Endothelial cell of umbilical vein (primary cell): ENCODE results near the gene ITGA2B. TPM values are rescaled to one million over a fixed set of nuclear protein-coding genes. Genes with fewer than 3 reads are reported as not detected.

Source experiments
- BruUV-seq: library from RNA; stranded (reverse); fragments of 400-500 nt; replicated peaks from 2 replicates; lab custom pipeline; 2021; lab: Mats Ljungman, UMichigan
- CTCF ChIA-PET: fragments of 300-600, 350-600 bp; sonication (Branson Sonifier 250); formaldehyde crosslinking; loops from one replicate; lab custom pipeline; 2021; ENCODE audit warnings: antibody characterized with exemption, inconsistent platforms; lab: Charles Lee
- POLR2A ChIA-PET: fragments of 300-600, 350-600 bp; sonication (Branson Sonifier 250); formaldehyde crosslinking; loops from one replicate; lab custom pipeline; 2021; ENCODE audit warnings: antibody characterized with exemption, inconsistent platforms; lab: Charles Lee
- DNase-seq: peaks from one replicate; pipeline ENCODE4 v3.0.0-alpha.2; 2011; ENCODE audit warnings: low read depth, low spot score
- FAIRE-seq: peaks from 2 replicates; lab custom pipeline; 2011; peaks lifted over from hg19 to GRCh38; lab: Jason Lieb, UNC
- H2AFZ ChIP-seq: 2 replicates; pipeline ENCODE4 v1.6.0; 2012; ENCODE audit warnings: low read depth, low read length, control low read depth, inconsistent platforms
- H3K27ac ChIP-seq: 2 replicates; pipeline ENCODE4 v1.5.1; 2011; ENCODE audit warnings: low read depth, mild to moderate bottlenecking, control low read depth, low read length, moderate library complexity; ENCODE audit not compliant: insufficient read depth
- H3K27me3 ChIP-seq, 2 experiments: 2 replicates each; pipeline versions ENCODE4 v1.6.0 to v1.6.1; 2011; ENCODE audit warnings: low read length in 2 of 2, mixed read lengths in 1 of 2; ENCODE audit not compliant: control insufficient read depth in 2 of 2, insufficient read depth in 2 of 2
- H3K36me3 ChIP-seq, 2 experiments: 2 replicates in 1 of 2; 3 replicates in 1 of 2; pipeline ENCODE4 v1.5.1; 2011; ENCODE audit warnings: low read length in 2 of 2, mild to moderate bottlenecking in 1 of 2, moderate library complexity in 1 of 2; ENCODE audit not compliant: control insufficient read depth in 2 of 2, insufficient read depth in 2 of 2; ENCODE audit errors: extremely low read depth in 1 of 2
- H3K4me1 ChIP-seq: 3 replicates; pipeline ENCODE4 v1.5.1; 2011; ENCODE audit warnings: mild to moderate bottlenecking, low read length; ENCODE audit not compliant: control insufficient read depth, insufficient read depth; ENCODE audit errors: extremely low read depth
- H3K4me2 ChIP-seq: 2 replicates; pipeline ENCODE4 v1.6.1; 2011; ENCODE audit warnings: low read length, control low read depth, mixed read lengths; ENCODE audit not compliant: insufficient read depth
- H3K4me3 ChIP-seq, 3 experiments: fragments of 200-600 bp in 1 of 3; sonication (generic), shearing (Covaris generic) in 1 of 3; replicated peaks in 1 of 3; 2 replicates each; pipeline ENCODE4 v1.5.1; 2011 to 2016; ENCODE audit warnings: control low read depth in 3 of 3, low read length in 3 of 3, mild to moderate bottlenecking in 2 of 3, inconsistent platforms in 1 of 3, low read depth in 1 of 3, moderate library complexity in 1 of 3; ENCODE audit not compliant: insufficient read depth in 1 of 3
- H3K79me2 ChIP-seq: 2 replicates; pipeline ENCODE4 v1.6.0; 2012; ENCODE audit warnings: low read length, inconsistent platforms; ENCODE audit not compliant: control insufficient read depth, insufficient read depth
- H3K9ac ChIP-seq: replicated peaks from 2 replicates; pipeline ENCODE3; 2011; ENCODE audit warnings: low read length, control low read depth; ENCODE audit not compliant: insufficient read depth; ENCODE audit errors: extremely low read depth
- H3K9me1 ChIP-seq: replicated peaks from 3 replicates; pipeline ENCODE4 v1.6.0; 2011; ENCODE audit warnings: mild to moderate bottlenecking, low read length; ENCODE audit not compliant: control insufficient read depth, insufficient read depth; ENCODE audit errors: extremely low read depth
- H3K9me3 ChIP-seq: replicated peaks from 2 replicates; pipeline ENCODE4 v1.5.1; 2012; ENCODE audit warnings: low read length, inconsistent platforms; ENCODE audit not compliant: control insufficient read depth, insufficient read depth
- H4K20me1 ChIP-seq: replicated peaks from 2 replicates; pipeline ENCODE3; 2011; ENCODE audit warnings: mild to moderate bottlenecking, low read length; ENCODE audit not compliant: control insufficient read depth, insufficient read depth; ENCODE audit errors: extremely low read depth
- CTCF ChIP-seq, 2 donors: IDR thresholded peaks; 1 replicate in 1 of 2; 2 replicates in 1 of 2; pipeline ENCODE4 v1.5.1; 2011; ENCODE audit warnings: low read length in 2 of 2, mild to moderate bottlenecking in 2 of 2, moderate library complexity in 2 of 2, control low read depth in 1 of 2, inconsistent platforms in 1 of 2, low read depth in 1 of 2; ENCODE audit not compliant: insufficient read depth in 1 of 2; ENCODE audit errors: extremely low read depth in 1 of 2
- GATA2 ChIP-seq: IDR thresholded peaks from 2 replicates; pipeline ENCODE4 v1.7.0; 2011; ENCODE audit warnings: low read depth, mild to moderate bottlenecking, moderate library complexity, mixed read lengths, low read length; ENCODE audit not compliant: insufficient read length, insufficient read depth
- JUN ChIP-seq: IDR thresholded peaks from 2 replicates; pipeline ENCODE4 v1.6.1; 2011; ENCODE audit warnings: borderline replicate concordance, low read depth; ENCODE audit not compliant: insufficient read length, insufficient read depth
- MAX ChIP-seq: IDR thresholded peaks from 2 replicates; pipeline ENCODE4 v1.6.1; 2011; ENCODE audit not compliant: insufficient read depth, insufficient read length
- dilution Hi-C: fragments of 300-500 bp; cut with MboI; formaldehyde crosslinking; loops from one replicate; pipeline ENCODE4 v1.15.0; 2019; ENCODE audit warnings: low sequenced_read_pairs; ENCODE audit not compliant: extremely low pct_ligation_motif_present
- intact Hi-C: fragments of 100-400 bp; cut with micrococcal nuclease; formaldehyde crosslinking; loops from one replicate; pipeline ENCODE4 v1.10.0; 2022
- polyA plus RNA-seq, 4 experiments: library from polyadenylated mRNA; depleted of rRNA in 3 of 4; stranded (reverse) in 3 of 4; unstranded in 1 of 4; fragments of >200 nt; gene quantifications; 2 replicates each; pipeline versions ENCODE4 v1.2.1 to v1.2.3, GENCODE V29; 2011 to 2012; ENCODE audit warnings: missing spikeins in 1 of 4
- total RNA-seq: library from RNA; stranded (reverse); gene quantifications from 2 replicates; pipeline ENCODE4 v1.2.3, GENCODE V29; 2021

ITGA2B gene
- total and polyA plus RNA-seq, 2 donors (not counting 3 experiments of a cell fraction or from before 2014, with no cell fraction given), result 0.26 to 0.82 TPM

GRCh38 chr17:44345454-44346026 lies 43.9 kb downstream of the ITGA2B start:
- H3K4me1 ChIP-seq, result no peaks in the 10 kb centered on the region
- FAIRE-seq, result peak; percentile 88
- ChIA-PET POLR2A (interaction anchor here (0.6 to 1.6 kb wide), 4 partner anchors 125 to 161 kb away, joined by 3 to 4 read pairs (median 3); partner anchors contain the start of gene TMUB2), CTCF (interaction anchor here (0.6 to 3.2 kb wide), 19 partner anchors 8 to 402 kb away, joined by 3 to 37 read pairs (median 6); partner anchors contain the start of genes FAM171A2 and TMUB2)
- peaks cover 0 to under 1% of the 10 kb centered on the region in 2 experiments for H3K27me3 ChIP-seq
- H3K9me1 ChIP-seq, result no peaks in the 10 kb centered on the region
- H3K79me2 ChIP-seq, result peaks cover 2% of the 10 kb centered on the region
- DNase-seq, result peak; percentile 70
- H4K20me1 ChIP-seq, result no peaks in the 10 kb centered on the region
- peak overlapping the region; percentile 61 for H3K9ac ChIP-seq
- peak overlapping the region; percentile 3 for H2AFZ ChIP-seq
- intact Hi-C loops, result loop anchor here (1.0 to 2.0 kb wide), 4 partner anchors 15 to 145 kb away; no protein-coding TSS in a partner anchor
- H3K27ac ChIP-seq, result peak overlapping the region; percentile 4
- peaks cover 1 to 15% of the 10 kb centered on the region in 2 experiments for H3K36me3 ChIP-seq
- TF ChIP-seq GATA2, result no peak
- TF ChIP-seq CTCF (IDR thresholded peaks at IDR 0.05; ENCODE audit: extremely low read depth in 1 of 2, insufficient read depth in 1 of 2, low read depth in 1 of 2, low read length in 2 of 2), result peak; percentile 34 to 56
- no peak for TF ChIP-seq JUN
- TF ChIP-seq MAX, result no peak
- H3K4me2 ChIP-seq, result peak overlapping the region; percentile 60
- BruUV-seq, result TSS peak; percentile 65
- H3K9me3 ChIP-seq, result no peaks in the 10 kb centered on the region
- peak overlapping the region; percentile 31 to 70 (median 62) for H3K4me3 ChIP-seq
- dilution Hi-C loops, result no loop called here
